Stimulated activated naive CD8-positive, alpha-beta T cell treated with anti-CD3 and anti-CD28 coated beads, Interleukin-15, Interleukin-2, amounts not matched to agents 100 ng/mL and 50 ng/mL, for 24 hours (primary cell): Measurements from ENCODE around the gene PANX2.

Source experiments
- H3K27ac Mint-ChIP-seq: one replicate; pipeline ENCODE4 v1.8.0; 2021; ENCODE audit warnings: mild to moderate bottlenecking, mixed read lengths
- H3K27me3 Mint-ChIP-seq: one replicate; pipeline ENCODE4 v1.8.0; 2021; ENCODE audit warnings: mixed read lengths
- H3K36me3 Mint-ChIP-seq: one replicate; pipeline ENCODE4 v1.8.0; 2021; ENCODE audit warnings: low read depth, mixed read lengths
- H3K4me1 Mint-ChIP-seq: one replicate; pipeline ENCODE4 v1.8.0; 2021; ENCODE audit warnings: low read depth, mixed read lengths
- H3K4me3 Mint-ChIP-seq: one replicate; pipeline ENCODE4 v1.8.0; 2021; ENCODE audit warnings: mild to moderate bottlenecking, mixed read lengths
- H3K9me3 Mint-ChIP-seq: one replicate; pipeline ENCODE4 v1.8.0; 2021; ENCODE audit warnings: mixed read lengths

Gene PANX2

DNA sequence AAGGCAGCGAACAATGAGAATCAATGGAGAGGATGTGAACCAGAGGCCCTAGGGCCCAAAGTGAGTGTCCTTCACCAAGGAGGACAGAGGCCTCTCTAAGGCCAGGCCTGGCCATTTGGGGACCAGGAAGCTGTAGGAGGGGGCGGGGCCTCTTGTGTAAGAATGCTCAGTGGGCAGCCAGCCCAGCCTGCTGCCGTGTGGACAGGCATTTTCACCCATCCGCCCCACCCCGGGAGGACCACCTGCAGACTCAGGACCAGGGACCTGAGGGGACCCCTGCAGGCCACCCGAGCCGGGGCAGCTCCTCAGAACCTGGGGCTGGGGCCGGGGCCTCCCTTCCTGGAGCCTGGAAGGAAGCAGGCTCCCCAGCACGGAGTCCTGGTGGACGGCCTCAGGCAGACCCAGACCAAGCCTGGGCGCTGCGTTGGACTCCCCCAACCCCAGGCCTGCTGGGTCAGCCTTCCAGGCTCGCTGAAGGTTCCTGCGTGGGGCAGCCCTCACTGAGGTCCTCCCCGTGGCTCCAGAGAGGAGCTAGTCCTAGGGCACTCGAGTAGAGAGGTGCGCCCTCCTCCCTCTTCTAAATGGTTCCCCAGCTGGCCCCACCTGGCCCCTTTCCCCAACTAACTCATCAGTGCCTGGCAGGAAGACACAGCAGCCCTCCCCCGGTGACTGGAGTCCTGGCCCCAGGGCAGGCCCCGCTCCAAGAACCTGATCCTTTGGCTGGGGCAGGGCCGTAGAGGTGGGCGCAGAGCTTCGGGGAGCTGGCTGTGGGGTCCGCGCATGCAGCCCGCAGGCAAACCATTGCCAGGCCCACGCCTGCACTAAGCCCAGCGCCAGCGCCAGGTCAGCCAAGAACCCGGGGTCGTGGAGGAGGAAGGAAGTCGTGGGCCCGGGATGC is 13.7 kb downstream of the PANX2 start:
- peaks cover 4% of the 10 kb centered on the region for H3K27me3 Mint-ChIP-seq
- no peaks in the 10 kb centered on the region for H3K9me3 Mint-ChIP-seq
- H3K4me1 Mint-ChIP-seq, result peaks cover 27% of the 10 kb centered on the region
- H3K27ac Mint-ChIP-seq, result no peak overlapping the region
- H3K36me3 Mint-ChIP-seq, result peaks cover 3% of the 10 kb centered on the region
- H3K4me3 Mint-ChIP-seq, result peak overlapping the region; percentile 78

DNA sequence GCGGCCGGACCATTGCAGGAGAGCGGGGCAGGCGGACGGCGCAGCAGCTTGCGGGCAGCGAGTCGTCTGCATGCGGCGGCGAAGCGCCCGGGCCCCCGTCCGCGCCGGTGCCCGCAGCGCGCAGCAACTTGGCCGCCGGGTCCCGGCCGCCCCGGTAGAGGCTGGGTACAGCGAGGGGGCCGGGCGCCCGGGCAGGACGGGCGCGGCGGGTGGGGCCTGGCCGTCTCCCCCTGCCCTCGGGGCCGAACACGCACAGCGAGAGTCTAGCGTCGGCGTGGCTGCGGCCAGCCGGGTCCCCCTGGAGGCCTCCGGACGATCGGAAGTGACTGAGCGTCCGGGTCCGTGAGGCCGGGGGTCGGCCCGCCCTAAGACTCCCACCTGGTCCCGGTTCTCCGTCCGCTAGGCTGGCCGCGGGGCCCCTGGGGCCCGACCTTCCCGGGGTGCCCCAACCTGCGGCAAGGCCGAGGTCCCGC is 14.4 kb downstream of the PANX2 start:
- Mint-ChIP-seq H3K9me3 (no peaks in the 10 kb centered on the region), H3K27me3 (no peaks in the 10 kb centered on the region), H3K4me3 (peak overlapping the region; percentile 86), H3K4me1 (peaks cover 30% of the 10 kb centered on the region), H3K27ac (no peak overlapping the region), H3K36me3 (peaks cover 3% of the 10 kb centered on the region)

DNA sequence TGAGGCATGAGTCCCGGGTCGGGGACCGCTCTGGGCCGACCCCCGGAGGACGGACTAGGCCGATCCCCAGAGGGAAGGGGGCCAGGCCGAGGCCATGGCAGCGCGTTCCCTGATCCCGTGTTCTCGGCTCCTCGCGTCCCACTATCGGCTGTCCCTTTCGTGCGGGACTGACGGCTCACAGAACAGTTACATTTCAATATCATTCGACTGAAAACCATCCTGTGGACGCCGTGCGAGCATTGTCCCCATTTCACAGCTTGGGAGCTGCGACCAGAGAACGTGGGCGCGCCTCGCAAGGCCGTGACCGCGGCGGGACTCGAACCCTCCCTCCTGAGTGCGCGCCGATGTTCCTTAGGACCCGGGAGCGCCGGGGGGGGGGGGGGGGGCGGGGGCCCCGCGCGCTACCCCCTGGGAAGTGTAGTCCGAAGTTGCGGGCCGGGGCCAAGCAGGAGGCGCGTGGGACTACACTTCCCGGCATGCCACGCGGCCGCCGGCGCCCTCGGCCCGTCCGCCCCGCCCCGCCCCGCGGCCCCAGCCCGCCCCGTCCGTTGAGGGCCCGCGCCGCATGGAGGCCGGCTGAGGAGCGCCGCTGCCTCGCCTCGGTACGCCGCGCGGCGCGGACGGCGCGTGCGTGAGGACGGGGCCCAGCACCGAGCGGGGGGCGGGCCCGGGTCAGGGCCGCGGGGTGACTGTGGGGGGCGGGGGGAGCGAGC is 15.0 kb downstream of the PANX2 start, which contains the start of gene TRABD:
Gene TRABD, plus strand, starts transcription at position 539 of the 713 bp plus-strand sequence. CDS start 7,148 bp downstream, outside the sequence.
- Mint-ChIP-seq H3K9me3 (no peaks in the 10 kb centered on the region), H3K4me3 (peak within 1 kb of the TSS; percentile 97), H3K4me1 (peaks cover 33% of the 10 kb centered on the region), H3K27me3 (no peaks in the 10 kb centered on the region), H3K27ac (peak within 1 kb of the TSS; percentile 95), H3K36me3 (peaks cover 3% of the 10 kb centered on the region)

DNA sequence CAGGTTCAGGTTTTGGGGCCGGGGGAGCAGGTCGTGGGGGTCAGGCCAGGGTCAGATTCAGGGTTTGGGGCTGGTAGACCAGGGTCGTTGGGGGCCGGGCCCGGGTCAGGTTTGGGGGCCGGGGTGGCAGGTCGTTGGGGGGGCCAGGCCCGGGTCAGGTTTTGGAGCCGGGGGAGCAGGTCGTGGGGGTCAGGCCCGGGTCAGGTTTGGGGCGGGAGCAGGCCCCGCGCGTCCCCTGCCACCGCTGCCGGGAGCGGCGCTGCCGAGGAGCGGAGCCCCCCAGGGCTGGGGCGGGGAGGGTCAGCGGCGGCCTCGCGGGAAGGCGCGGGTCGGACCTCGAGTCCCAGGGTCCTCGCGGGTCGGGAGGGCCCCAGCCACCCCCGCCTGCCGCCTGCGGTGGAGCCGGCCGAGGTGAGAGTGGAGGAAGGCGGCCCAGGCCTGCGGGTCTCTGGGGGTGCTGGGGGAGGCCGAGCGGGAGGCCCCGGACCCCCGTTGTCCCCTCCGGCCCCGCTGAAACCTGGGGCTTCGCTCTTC is 15.7 kb downstream of the PANX2 start:
- Mint-ChIP-seq H3K27ac (peak overlapping the region; percentile 95), H3K9me3 (no peaks in the 10 kb centered on the region), H3K4me1 (peaks cover 37% of the 10 kb centered on the region), H3K4me3 (peak overlapping the region; percentile 97), H3K27me3 (no peaks in the 10 kb centered on the region), H3K36me3 (peaks cover 5% of the 10 kb centered on the region)

DNA sequence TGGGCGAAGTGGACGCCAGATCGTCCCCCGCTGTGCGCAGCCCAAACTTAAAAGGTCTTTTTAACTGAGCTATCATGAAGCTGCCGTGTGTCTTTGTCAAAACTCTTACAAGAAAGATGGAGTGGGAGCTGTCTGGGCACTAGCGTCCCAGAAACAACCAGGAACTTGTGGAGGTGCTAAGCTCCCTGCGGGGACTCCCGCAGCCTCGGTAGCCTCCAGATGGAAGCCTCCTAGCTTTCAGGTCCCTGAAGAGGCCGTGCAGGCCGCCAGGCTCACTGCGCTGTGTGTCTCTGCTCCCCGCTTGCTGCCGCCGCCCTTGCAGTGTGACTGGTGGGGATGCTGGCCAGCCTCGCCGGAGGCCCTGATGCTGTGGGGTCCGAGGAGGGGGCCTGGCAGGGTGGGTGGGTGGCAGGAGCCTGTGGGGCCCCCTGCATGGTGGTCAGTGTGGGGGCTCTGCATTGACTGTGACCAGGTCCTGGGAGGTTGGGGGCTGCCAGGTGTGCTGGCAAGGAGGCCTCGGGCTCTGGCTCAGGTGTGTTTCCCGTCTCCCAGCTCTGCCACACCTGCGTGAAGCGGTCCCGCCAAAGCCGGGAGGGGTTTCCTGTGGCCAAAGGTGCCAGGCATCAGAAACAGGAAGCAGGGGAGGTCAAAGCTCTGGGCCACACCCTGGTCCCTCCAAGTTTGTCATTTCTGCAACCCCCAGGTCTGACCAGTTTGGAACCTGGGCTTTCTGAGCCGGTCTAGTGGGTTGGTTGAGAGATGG is 16.4 kb downstream of the PANX2 start:
- Mint-ChIP-seq H3K36me3 (peaks cover 12% of the 10 kb centered on the region), H3K27me3 (no peaks in the 10 kb centered on the region), H3K27ac (peak overlapping the region; percentile 95), H3K4me1 (peaks cover 44% of the 10 kb centered on the region), H3K4me3 (peak overlapping the region; percentile 97), H3K9me3 (no peaks in the 10 kb centered on the region)

DNA sequence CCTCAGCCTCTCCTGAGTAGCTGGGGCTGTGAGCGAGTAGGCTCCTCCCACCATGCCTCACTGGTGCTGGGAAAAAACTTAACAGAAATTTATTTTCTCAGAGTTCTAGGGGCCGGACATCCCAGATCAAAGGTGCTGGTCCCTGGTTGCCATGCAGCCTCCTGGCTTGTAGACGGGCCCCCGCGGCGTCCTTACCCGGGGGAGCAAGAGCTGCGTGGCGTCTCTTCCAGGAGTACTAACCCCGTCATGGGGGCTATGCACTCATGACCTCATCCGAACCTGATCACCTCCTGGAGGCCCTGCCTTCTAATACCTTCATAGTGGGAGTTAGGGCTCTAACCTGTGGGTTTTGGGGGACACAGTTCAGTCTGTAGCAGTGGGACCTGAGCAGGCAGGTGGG is 17.8 kb downstream of the PANX2 start:
- Mint-ChIP-seq H3K36me3 (peaks cover 17% of the 10 kb centered on the region), H3K4me3 (no peak overlapping the region), H3K9me3 (no peaks in the 10 kb centered on the region), H3K4me1 (peaks cover 58% of the 10 kb centered on the region), H3K27ac (no peak overlapping the region), H3K27me3 (no peaks in the 10 kb centered on the region)

DNA sequence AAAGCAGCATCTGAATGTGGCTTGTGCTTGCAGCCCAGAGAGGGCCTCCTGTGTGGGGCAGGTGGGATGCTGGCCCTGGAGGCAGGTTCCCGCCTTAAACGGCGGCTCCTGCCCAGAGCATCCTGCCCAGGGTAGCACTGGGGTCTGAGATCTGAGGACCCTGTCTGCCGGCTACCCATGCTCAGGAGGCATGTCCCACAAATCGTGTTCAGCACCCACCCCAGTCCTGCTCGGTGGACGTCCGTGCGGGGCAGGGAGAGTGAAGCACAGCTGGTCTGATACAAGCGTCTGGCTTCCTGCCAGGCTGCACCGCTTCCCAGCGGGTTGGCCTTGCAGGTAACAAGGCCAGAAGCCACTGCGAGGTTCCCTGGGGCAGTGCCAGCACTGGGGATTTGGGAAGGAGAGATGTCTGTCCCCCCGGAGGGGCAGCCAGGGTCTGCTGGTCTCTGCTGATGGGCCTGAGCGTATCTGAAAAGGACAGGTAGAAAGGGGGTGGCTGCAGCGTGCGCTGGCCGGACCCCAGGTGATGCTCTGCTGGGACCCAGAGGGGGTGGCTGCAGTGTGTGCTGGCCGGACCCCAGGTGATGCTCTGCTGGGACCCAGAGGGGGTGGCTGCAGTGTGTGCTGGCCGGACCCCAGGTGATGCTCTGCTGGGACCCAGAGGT is 18.8 kb downstream of the PANX2 start:
- Mint-ChIP-seq H3K36me3 (peaks cover 17% of the 10 kb centered on the region), H3K27ac (peak overlapping the region; percentile 79), H3K9me3 (no peaks in the 10 kb centered on the region), H3K4me3 (peak overlapping the region; percentile 41), H3K27me3 (no peaks in the 10 kb centered on the region), H3K4me1 (peaks cover 59% of the 10 kb centered on the region)

DNA sequence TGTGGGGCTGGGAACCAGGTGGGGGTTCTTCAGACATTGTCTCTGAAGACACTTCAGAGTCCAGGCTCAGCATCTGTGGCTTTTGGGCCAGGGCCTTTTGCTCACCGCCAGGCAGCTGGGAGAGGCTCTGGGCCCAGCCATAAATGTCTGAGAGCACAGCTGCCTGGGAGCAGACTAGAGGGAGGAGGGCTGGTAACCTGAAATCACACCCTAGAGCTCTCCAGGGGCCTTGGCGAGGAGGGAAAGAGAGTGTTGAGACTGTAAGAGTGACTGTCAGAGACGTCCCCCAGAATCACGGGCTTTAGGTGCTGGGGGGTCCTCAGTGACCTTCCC is 19.3 kb downstream of the PANX2 start:
- Mint-ChIP-seq H3K4me1 (peaks cover 56% of the 10 kb centered on the region), H3K4me3 (peak overlapping the region; percentile 86), H3K36me3 (peaks cover 17% of the 10 kb centered on the region), H3K9me3 (no peaks in the 10 kb centered on the region), H3K27ac (peak overlapping the region; percentile 79), H3K27me3 (no peaks in the 10 kb centered on the region)

DNA sequence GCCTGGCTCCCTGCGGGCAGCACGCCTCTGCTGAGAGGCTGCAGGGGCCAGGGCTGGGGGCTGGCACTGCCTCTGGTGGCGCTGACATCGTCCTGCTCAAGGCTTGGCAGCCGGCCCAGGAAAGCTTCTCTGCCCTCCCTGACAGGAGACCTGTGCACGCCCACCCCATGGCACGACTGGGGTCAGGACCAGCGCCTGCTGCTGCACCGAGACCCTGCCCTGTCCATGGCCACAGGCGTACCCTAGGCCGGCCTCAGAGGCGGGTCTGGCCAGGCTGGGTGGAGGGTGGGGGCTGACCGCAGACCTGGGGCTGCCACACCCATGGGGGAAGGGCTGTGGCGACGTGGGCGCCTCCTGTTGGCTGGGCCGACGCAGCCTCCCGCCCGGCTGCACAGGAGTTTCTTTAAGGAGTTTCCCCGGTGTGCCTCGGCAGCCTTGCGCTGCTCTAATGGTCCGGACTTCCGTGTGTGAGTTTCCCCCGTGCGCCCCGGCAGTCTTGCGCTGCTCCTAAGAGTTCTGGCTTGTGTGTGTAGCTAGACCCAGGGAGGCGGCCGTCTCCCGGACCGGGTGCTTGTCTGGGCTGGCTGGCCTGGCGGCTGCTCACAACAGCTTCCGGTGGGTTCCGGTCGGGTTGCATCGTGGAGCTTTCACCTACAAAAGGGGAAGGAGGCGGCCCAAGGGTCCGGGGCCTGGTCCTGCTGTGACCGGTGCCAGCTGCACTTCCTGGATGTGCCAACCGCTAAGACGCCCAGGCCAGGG is 19.8 kb downstream of the PANX2 start:
- no peaks in the 10 kb centered on the region for H3K9me3 Mint-ChIP-seq
- no peaks in the 10 kb centered on the region for H3K27me3 Mint-ChIP-seq
- H3K4me1 Mint-ChIP-seq, result peaks cover 55% of the 10 kb centered on the region
- peak overlapping the region; percentile 86 for H3K4me3 Mint-ChIP-seq
- peak overlapping the region; percentile 98 for H3K27ac Mint-ChIP-seq
- peaks cover 17% of the 10 kb centered on the region for H3K36me3 Mint-ChIP-seq

DNA sequence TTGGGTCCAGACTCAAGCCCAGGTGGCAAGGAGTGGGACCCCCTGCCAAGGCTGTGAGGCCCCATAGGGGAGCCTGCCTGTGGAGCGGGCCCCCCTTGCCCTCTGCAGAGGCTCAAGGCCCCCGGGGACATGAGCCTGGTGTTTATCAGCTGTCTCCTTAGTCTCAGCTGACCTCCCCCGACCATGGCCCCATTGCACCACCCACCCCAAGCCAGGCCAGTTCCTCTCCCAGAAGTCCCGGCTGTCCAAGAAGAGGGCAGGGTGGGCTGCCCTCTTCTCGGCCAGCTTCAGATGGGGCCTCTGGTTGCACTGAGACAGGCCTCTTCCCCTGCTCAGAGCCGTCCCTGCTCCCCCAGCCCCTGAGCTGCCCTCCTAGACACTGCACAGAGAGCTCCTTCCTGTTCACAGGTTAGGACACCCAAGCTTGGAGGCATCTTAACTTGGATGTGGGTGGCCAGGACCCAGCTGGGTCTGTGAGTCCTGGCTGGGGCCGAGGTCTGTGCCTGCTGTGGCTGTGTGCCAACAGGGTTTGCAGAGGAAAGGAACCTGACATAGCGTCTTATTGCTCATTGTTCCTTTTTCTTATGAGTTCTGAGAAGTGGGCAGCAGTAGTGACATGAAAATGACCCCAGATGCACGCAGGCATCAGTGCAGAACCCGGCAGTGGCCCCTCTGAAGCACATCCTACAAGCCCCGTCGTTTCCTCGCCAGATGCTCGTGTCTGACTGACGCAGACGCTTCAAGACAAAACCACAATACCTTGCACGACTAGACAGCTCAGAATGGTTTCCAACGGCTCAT is 20.6 kb downstream of the PANX2 start:
- Mint-ChIP-seq H3K9me3 (no peaks in the 10 kb centered on the region), H3K27ac (peak overlapping the region; percentile 98), H3K27me3 (no peaks in the 10 kb centered on the region), H3K4me1 (peaks cover 53% of the 10 kb centered on the region), H3K36me3 (peaks cover 17% of the 10 kb centered on the region), H3K4me3 (peak overlapping the region; percentile 86)

DNA sequence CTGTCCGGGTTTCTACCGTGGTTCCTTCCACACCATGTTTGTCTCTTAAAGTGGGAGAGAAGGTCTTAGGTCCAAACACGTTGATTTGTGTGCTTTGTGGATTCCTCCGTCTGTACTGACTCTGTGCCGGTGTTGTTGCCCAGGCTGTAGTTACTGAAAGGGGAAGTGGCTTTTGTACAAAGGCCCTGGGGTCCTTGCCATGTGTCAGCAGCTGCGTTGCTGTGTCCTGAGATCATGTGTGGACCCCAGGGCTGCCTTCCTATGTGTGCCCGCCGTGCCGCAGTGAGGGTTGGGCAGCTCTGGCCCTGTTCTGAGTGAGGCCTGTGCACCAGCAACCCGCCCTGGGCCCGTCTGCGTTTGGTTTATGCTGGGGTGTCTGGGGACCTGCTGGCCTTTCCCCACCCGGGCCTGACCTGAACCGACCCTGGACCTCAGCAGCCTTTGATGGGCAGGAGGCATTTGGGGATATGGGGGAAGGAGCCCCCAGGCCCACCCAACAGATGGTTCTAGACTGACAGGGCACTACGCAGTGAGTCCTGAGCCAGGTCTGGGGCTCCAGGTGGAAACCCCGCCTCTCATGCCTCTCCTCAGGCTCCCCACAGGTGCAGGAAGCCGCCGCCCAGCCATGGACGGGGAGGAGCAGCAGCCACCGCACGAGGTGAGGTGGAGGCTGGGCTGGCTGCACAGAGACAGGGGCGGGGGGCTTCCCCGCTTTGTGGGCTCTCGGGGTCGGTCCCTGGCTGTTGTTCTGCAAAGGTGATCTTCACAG is 22.1 kb downstream of the PANX2 start:
- peaks cover 14% of the 10 kb centered on the region for H3K36me3 Mint-ChIP-seq
- peaks cover 48% of the 10 kb centered on the region for H3K4me1 Mint-ChIP-seq
- no peaks in the 10 kb centered on the region for H3K27me3 Mint-ChIP-seq
- H3K9me3 Mint-ChIP-seq, result no peaks in the 10 kb centered on the region
- peak overlapping the region; percentile 86 for H3K4me3 Mint-ChIP-seq
- peak overlapping the region; percentile 98 for H3K27ac Mint-ChIP-seq

DNA sequence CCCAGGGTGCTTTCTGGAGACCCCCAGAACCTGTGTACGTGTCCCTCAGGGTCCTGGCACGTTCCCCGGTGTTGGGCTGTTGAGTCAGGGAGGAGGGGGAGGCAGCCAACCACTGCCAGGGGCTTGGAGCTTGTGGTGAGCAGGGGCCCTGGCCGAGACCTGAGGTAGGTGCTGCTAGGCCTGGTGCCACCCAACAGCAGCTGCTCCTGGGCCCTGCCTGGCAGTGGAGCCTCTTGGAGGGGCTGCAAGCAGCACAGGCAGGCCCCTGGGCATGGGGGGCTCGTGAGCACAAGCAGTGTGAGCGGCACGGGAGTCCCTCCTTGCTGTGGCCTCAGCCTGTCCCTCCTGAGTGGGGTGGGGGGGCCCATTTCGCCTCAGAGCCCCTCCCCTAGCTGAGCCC is 23.1 kb downstream of the PANX2 start:
- H3K4me1 Mint-ChIP-seq, result peaks cover 41% of the 10 kb centered on the region
- H3K4me3 Mint-ChIP-seq, result no peak overlapping the region
- H3K27ac Mint-ChIP-seq, result no peak overlapping the region
- no peaks in the 10 kb centered on the region for H3K9me3 Mint-ChIP-seq
- no peaks in the 10 kb centered on the region for H3K27me3 Mint-ChIP-seq
- peaks cover 14% of the 10 kb centered on the region for H3K36me3 Mint-ChIP-seq
